ENCODE results near the gene BLNK. TPM values are rescaled to one million over a fixed set of nuclear protein-coding genes. Genes with fewer than 3 reads are reported as not detected.

Gene BLNK
- total RNA-seq, 1 donor from 2014 or later = not detected

- peaks cover 11% of the 10 kb centered on the region for H3K4me1 Mint-ChIP-seq (ENCODE audit: unreplicated experiment)
- H3K27me3 Mint-ChIP-seq (ENCODE audit: unreplicated experiment) = peaks cover 5% of the 10 kb centered on the region
- no peaks in the 10 kb centered on the region for H3K36me3 Mint-ChIP-seq (ENCODE audit: low read depth, unreplicated experiment)
- H3K27ac Mint-ChIP-seq (ENCODE audit: unreplicated experiment) = no peak overlapping the region
- TF ChIP-seq, protein P1, sequence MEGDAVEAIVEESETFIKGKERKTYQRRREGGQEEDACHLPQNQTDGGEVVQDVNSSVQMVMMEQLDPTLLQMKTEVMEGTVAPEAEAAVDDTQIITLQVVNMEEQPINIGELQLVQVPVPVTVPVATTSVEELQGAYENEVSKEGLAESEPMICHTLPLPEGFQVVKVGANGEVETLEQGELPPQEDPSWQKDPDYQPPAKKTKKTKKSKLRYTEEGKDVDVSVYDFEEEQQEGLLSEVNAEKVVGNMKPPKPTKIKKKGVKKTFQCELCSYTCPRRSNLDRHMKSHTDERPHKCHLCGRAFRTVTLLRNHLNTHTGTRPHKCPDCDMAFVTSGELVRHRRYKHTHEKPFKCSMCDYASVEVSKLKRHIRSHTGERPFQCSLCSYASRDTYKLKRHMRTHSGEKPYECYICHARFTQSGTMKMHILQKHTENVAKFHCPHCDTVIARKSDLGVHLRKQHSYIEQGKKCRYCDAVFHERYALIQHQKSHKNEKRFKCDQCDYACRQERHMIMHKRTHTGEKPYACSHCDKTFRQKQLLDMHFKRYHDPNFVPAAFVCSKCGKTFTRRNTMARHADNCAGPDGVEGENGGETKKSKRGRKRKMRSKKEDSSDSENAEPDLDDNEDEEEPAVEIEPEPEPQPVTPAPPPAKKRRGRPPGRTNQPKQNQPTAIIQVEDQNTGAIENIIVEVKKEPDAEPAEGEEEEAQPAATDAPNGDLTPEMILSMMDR (IDR thresholded peaks at IDR 0.05; ENCODE audit: unreplicated experiment) = no peak
- H3K9me3 Mint-ChIP-seq (ENCODE audit: unreplicated experiment) = no peaks in the 10 kb centered on the region
- no peak for DNase-seq (ENCODE audit: low spot score)
- no peak overlapping the region for H3K4me3 Mint-ChIP-seq (ENCODE audit: unreplicated experiment)
These were observed 26.1 kb upstream of the BLNK start for GRCh38 chr10:96297486-96297885.

DNA sequence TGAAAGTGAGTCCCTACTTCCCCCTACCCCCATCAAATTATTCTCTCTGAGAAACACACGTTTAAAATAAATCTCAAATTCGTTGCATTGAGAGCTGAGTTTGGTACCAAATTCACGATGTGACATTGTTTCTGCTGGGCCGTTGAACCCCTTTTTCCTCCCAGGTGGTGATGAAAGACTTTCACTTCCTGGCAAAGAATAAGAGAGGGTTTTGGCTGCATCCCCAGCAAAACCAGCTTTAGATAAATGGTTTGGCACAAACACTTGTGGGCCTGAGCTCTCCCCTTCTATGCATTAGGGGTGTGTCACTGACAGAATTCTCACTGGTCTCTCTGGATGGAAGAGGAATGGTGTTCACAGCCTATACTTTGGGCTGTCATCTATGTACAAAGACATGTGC lies 24.1 kb upstream of the BLNK start:
- no peaks in the 10 kb centered on the region for H3K36me3 Mint-ChIP-seq (ENCODE audit: low read depth, unreplicated experiment)
- peaks cover 5% of the 10 kb centered on the region for H3K4me1 Mint-ChIP-seq (ENCODE audit: unreplicated experiment)
- TF ChIP-seq, protein P1 (IDR thresholded peaks at IDR 0.05; ENCODE audit: unreplicated experiment) = no peak
- H3K9me3 Mint-ChIP-seq (ENCODE audit: unreplicated experiment) = no peaks in the 10 kb centered on the region
- H3K4me3 Mint-ChIP-seq (ENCODE audit: unreplicated experiment) = no peak overlapping the region
- H3K27me3 Mint-ChIP-seq (ENCODE audit: unreplicated experiment) = peaks cover 4% of the 10 kb centered on the region
- H3K27ac Mint-ChIP-seq (ENCODE audit: unreplicated experiment) = no peak overlapping the region
- DNase-seq (ENCODE audit: low spot score) = no peak

- H3K27ac Mint-ChIP-seq (ENCODE audit: unreplicated experiment) = no peak overlapping the region
- no peaks in the 10 kb centered on the region for H3K27me3 Mint-ChIP-seq (ENCODE audit: unreplicated experiment)
- H3K9me3 Mint-ChIP-seq (ENCODE audit: unreplicated experiment) = no peaks in the 10 kb centered on the region
- peak; percentile 34 for DNase-seq (ENCODE audit: low spot score)
- H3K36me3 Mint-ChIP-seq (ENCODE audit: low read depth, unreplicated experiment) = no peaks in the 10 kb centered on the region
- TF ChIP-seq, protein P1 (IDR thresholded peaks at IDR 0.05; ENCODE audit: unreplicated experiment) = no peak
- peaks cover 7% of the 10 kb centered on the region for H3K4me1 Mint-ChIP-seq (ENCODE audit: unreplicated experiment)
- H3K4me3 Mint-ChIP-seq (ENCODE audit: unreplicated experiment) = no peak overlapping the region
These were observed 21.9 kb upstream of the BLNK start for GRCh38 chr10:96292971-96293920.

DNA sequence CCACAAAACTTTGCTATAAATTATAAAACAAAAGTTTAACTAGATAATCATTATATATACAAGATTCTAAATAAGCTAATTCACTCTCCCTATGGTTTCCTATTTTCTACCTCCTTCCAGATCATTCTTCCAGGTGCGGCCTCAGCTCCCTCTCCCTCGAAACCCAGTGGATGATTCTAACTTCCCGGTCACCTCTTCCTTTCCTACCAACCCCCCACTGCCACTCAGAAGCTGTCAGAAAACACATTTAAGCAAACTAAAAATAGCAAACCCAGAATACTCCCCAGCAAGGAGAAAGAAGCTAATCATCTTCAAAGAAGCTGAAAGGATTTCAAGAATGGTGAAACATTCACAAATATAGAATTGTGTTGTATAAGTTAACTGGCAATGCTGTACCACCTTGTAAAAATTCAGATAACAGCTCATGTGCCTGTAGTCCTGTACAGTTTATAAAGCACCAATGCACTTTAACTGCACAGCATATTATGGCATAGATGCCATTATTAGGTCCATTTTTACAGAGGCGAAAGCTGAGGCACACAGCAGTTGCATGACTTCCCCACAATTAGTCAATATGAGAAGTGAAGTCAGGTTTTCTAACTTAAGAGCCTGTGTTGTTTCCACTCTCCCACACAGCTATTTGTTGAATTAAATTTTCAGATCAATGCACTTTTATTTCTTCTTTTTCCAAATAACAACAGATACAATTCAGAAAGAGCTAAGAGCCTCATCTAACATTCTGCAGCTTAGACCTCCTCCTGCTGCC lies 19.2 kb upstream of the BLNK start:
- Mint-ChIP-seq H3K27ac (ENCODE audit: unreplicated experiment) (no peak overlapping the region), H3K36me3 (ENCODE audit: low read depth, unreplicated experiment) (no peaks in the 10 kb centered on the region), H3K27me3 (ENCODE audit: unreplicated experiment) (no peaks in the 10 kb centered on the region), H3K4me3 (ENCODE audit: unreplicated experiment) (no peak overlapping the region), H3K4me1 (ENCODE audit: unreplicated experiment) (peaks cover 3% of the 10 kb centered on the region), H3K9me3 (ENCODE audit: unreplicated experiment) (no peaks in the 10 kb centered on the region)
- DNase-seq (ENCODE audit: low spot score) = no peak
- TF ChIP-seq, protein P1 (IDR thresholded peaks at IDR 0.05; ENCODE audit: unreplicated experiment) = no peak
